NCI-H748 (cell line): ENCODE data around the gene TRAF6.
"Not testable (repeated sequence)": the region's sequence is repeated elsewhere in the genome, so short reads cannot be mapped to it uniquely, and the experiment has no call there.

ENCODE experiments used
- DNase-seq: peaks from one replicate; lab custom pipeline; 2025; ENCODE audit not compliant: unreplicated experiment; lab: John Stamatoyannopoulos, UW

TRAF6 gene, protein sequence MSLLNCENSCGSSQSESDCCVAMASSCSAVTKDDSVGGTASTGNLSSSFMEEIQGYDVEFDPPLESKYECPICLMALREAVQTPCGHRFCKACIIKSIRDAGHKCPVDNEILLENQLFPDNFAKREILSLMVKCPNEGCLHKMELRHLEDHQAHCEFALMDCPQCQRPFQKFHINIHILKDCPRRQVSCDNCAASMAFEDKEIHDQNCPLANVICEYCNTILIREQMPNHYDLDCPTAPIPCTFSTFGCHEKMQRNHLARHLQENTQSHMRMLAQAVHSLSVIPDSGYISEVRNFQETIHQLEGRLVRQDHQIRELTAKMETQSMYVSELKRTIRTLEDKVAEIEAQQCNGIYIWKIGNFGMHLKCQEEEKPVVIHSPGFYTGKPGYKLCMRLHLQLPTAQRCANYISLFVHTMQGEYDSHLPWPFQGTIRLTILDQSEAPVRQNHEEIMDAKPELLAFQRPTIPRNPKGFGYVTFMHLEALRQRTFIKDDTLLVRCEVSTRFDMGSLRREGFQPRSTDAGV

DNA sequence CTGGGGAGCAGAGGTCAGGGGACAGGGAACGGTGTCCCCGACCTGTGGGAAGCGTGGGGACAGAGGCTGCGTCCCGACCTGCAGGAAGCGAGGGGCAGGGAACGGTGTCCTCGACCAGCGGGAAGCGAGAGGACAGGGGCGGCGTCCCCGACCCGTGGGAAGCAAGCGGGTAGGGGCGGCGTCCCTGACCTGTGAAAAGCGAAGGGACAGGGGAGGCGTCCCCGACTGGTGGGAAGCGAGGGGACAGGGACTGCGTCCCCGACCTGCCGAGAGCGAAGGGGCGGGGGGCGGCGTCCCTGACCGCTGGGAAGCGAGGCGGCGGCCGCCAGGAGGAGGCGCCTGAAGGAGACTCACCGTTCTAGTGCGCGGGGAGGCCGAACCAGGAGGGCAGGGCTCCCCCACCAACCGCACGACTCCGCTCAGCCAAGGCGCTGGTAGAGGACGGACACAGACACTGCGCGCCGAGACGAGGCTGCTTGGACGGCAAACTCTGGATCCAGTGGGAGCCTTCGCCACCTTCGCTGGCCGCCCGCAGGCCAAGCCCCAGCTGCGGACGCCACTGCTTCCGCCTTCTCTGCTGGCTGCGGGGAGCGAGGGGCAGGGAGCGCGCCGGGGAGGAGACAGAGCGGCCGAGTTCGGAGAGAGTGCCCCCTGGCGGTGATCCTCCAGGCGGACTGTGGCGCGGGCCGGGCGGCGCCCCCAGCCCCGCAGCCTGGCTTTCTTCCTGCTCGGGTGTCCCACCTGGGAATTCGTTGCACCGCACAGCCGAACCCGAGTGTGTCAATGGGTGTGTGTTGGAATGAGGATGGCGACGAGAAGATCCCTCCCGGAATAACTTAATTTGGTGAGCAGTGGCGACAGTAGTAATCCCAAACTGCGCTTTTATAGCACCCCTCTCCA is at the start of gene TRAF6:
Gene TRAF6 (minus strand): TSS at position 579 of the 900 bp plus-strand sequence. CDS start 8,757 bp downstream, outside the sequence.
- peak; percentile 86 for DNase-seq

GRCh38 chr11:36558571-36559413 is 48.7 kb upstream of the TRAF6 start:
- no peak for DNase-seq

DNA sequence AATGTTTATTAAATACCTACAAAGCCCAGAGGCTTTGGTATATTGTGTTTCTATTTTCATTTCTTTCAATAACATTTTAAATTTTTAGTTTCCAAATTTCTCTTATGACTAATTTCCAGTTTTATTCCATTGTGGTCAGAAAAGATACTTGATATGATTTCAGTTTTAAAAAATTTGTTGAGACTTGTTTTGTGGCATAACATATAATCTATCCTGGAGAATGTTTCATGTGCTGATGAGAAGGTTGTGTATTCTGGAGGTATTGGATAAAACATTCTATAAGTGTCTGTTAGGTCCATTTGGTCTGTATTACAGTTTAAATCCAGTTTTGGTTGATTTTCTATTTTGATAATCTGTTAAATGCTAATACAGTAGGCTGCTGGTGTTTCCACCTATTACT is 47.9 kb upstream of the TRAF6 start:
- DNase-seq, result no peak

DNA sequence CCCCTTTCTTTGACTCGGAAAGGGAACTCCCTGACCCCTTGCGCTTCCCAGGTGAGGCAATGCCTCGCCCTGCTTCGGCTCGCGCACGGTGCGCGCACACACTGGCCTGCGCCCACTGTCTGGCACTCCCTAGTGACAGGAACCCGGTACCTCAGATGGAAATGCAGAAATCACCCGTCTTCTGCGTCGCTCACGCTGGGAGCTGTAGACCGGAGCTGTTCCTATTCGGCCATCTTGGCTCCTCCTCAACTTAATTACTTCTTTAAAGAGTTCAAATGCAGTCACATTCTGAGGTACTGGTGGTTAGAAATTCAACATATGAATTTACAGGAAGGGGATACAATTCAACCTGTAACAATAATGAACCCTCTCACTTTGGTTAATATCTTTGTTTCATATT is 47.3 kb upstream of the TRAF6 start:
- DNase-seq, result peak; percentile 73

GRCh38 chr11:36550385-36551115 is 40.5 kb upstream of the TRAF6 start:
- no peak for DNase-seq

DNA sequence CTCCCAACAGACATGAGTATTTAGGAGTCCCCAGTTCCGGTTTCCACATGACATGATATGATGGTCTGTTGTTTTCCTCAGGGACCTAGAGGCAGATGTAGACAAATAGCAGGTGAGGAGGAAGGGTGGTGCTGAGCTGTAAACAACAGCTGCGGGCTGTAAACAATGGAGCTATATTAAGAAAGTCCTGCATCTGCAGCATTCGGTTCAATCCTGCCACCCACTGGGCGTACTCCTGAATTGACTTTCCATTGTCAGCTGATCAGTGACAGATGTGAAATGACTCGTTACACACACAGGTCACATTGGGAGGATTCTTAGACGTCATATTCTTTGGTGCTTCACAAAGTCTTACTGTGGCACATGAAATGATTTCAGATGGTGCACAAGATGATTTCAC is 30.9 kb upstream of the TRAF6 start:
- DNase-seq, result peak; percentile 86

- DNase-seq, result peak; percentile 15
Observed at GRCh38 chr11:36534276-36534840, 24.3 kb upstream of the TRAF6 start.

GRCh38 chr11:36532941-36533601 is 23.0 kb upstream of the TRAF6 start:
- no peak for DNase-seq

- DNase-seq, result no peak
Observed at GRCh38 chr11:36530840-36531239, 20.8 kb upstream of the TRAF6 start.

GRCh38 chr11:36513965-36514364 is 3.9 kb upstream of the TRAF6 start:
- no peak for DNase-seq

DNA sequence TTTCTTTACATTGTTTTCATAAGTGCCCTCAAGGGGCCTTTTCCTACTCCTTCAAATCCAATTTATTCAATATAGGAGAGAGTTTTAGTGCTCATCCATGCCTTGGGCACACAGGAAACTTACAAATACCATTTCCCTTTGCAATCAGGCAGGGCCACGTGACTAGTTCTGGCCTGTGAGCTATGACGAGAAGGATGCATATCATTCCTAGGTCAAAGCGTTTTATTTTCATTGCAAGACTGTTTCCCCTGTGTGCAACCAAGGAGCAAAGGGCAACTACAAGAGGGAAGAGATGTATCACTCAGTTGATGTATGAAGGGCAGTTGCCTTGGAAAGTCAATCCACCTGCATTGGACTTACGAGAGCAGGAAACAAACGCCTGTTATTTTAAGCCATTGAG is 1.9 kb upstream of the TRAF6 start:
- DNase-seq, result no peak

- not testable (repeated sequence) for DNase-seq
Observed at GRCh38 chr11:36511062-36511461, 990 bp upstream of the TRAF6 start.

DNA sequence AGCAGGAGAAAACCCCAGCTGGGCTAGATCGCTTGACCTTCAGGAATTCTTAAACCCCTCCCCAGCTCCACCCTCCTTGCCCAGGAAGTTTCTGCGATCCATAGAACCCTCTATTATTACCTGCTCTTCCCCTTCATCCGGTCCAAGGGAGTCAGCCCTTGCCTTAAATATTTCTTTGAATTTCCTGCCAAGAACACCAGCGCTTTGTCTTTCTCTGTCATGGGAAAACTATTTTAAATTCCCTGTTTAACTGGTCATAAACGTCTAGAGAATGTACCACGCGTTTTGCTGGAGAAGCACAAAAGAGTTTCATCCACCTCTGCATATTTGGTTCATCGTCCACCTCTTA is 496 bp upstream of the TRAF6 start:
- DNase-seq, result no peak

DNA sequence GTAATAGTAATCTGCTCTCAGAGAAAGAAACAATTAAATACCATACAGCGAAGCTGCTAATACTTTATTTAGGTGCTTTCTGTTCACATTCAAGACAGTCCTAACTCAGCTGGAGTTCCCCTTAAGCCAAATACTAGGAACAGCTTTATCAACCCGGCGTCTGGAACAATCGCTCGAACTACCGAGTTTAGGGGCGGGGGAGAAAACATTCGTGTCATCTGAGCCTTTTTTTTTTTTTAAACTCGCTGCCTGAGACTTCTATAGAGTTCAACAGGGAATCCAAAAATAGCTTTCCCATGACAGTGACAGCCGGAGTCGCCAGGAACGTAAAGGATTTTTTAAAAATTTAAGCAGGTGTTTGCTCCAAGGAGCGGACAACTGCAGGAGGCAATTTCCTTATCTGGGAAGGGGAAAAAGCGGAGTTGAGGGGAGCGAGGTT is 852 bp downstream of the TRAF6 start:
- DNase-seq, result peak; percentile 25

DNA sequence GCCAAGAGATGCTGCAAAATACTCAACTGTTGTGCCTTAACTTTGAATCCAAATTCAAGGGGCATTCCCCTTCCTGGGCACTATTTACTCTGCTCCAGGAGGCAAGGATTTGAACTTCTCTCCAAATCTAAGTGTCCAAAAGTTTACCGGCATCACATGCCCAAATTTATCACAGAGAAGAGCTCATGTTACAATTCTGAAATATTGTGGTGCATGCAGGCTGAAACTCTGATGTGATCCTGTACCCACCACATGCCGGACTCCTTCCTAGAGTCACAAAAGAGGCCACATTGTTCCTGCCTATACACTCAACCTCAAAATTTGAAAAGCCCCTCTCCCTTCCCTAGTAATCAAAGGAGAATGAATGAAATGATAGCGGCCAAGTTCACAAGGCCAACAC is 1.3 kb downstream of the TRAF6 start:
- DNase-seq, result no peak

GRCh38 chr11:36507824-36508489 is 2.1 kb downstream of the TRAF6 start:
- no peak for DNase-seq

- DNase-seq, result no peak
Observed at GRCh38 chr11:36501236-36501635, 8.8 kb downstream of the TRAF6 start.

- DNase-seq, result no peak
Observed at GRCh38 chr11:36500315-36500721, 9.8 kb downstream of the TRAF6 start.

GRCh38 chr11:36499315-36499714 is 10.8 kb downstream of the TRAF6 start:
- no peak for DNase-seq
